GM18517 (cell line): Measurements from ENCODE around the gene SLC1A5.
"Not testable (repeated sequence)": the region's sequence is repeated elsewhere in the genome, so short reads cannot be mapped to it uniquely, and the experiment has no call there.

Experiments
- ATAC-seq: cut with Tn5 transposase; IDR thresholded peaks from one replicate; pipeline ENCODE4 v1.9.1; 2021; ENCODE audit warnings: mild to moderate bottlenecking, moderate library complexity; ENCODE audit not compliant: unreplicated experiment

The SLC1A5 gene

GRCh38 chr19:46802152-46802551 is 13.8 kb upstream of the SLC1A5 start:
- no peak for ATAC-seq

- no peak for ATAC-seq
Measured at GRCh38 chr19:46798713-46799112, 10.3 kb upstream of the SLC1A5 start.

- no peak for ATAC-seq
Measured at GRCh38 chr19:46797881-46798280, 9.5 kb upstream of the SLC1A5 start.

- no peak for ATAC-seq
Measured at GRCh38 chr19:46791944-46792343, 3.5 kb upstream of the SLC1A5 start.

GRCh38 chr19:46789371-46789770 is 977 bp upstream of the SLC1A5 start:
- ATAC-seq, result no peak

- ATAC-seq, result no peak
Measured at GRCh38 chr19:46788968-46789338, 559 bp upstream of the SLC1A5 start.

- ATAC-seq, result no peak
Measured at GRCh38 chr19:46787331-46788261, 798 bp downstream of the SLC1A5 start.

GRCh38 chr19:46787040-46787330 is 1.4 kb downstream of the SLC1A5 start:
- ATAC-seq, result no peak

- no peak for ATAC-seq
Measured at GRCh38 chr19:46786236-46787039, 2.0 kb downstream of the SLC1A5 start.

- no peak for ATAC-seq
Measured at GRCh38 chr19:46785980-46786235, 2.5 kb downstream of the SLC1A5 start.

GRCh38 chr19:46785054-46785979 is 3.1 kb downstream of the SLC1A5 start:
- no peak for ATAC-seq

GRCh38 chr19:46784262-46785053 is 3.9 kb downstream of the SLC1A5 start:
- peak; percentile 34 for ATAC-seq

GRCh38 chr19:46783670-46784069 is 4.7 kb downstream of the SLC1A5 start:
- ATAC-seq, result no peak

GRCh38 chr19:46782355-46783019 is 5.9 kb downstream of the SLC1A5 start:
- ATAC-seq, result no peak

GRCh38 chr19:46777956-46778645 is 10.3 kb downstream of the SLC1A5 start:
- not testable (repeated sequence) for ATAC-seq

- no peak for ATAC-seq
Measured at GRCh38 chr19:46776927-46777911, 11.2 kb downstream of the SLC1A5 start.

GRCh38 chr19:46775642-46776258 is 12.6 kb downstream of the SLC1A5 start:
- no peak for ATAC-seq

GRCh38 chr19:46773018-46773399 is 15.4 kb downstream of the SLC1A5 start:
- ATAC-seq, result no peak
